NCI-H2029 treated with DMSO at 0.1 percent for 48 hours (cell line): Measurements from ENCODE around the gene CHD1L.
"Not testable (repeated sequence)": the region's sequence is repeated elsewhere in the genome, so short reads cannot be mapped to it uniquely, and the experiment has no call there.

Source experiments
- DNase-seq: peaks from one replicate; lab custom pipeline; 2025; lab: John Stamatoyannopoulos, UW

The CHD1L gene

DNA sequence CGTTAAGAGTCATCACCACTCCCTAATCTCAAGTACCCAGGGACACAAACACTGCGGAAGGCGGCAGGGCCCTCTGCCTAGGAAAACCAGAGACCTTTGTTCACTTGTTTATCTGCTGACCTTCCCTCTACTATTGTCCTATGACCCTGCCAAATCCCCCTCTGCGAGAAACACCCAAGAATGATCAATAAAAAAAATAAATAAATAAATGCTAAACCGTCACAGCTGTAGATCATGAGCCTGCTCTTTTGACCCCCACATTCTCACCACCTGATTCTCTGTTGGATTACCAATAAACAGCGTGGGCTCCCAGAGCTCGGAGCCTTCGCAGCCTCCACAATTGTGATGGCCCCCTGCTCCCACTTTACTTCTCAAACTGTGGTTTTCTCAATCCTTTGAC, 8.6 kb upstream of the CHD1L start:
- DNase-seq = not testable (repeated sequence)

DNA sequence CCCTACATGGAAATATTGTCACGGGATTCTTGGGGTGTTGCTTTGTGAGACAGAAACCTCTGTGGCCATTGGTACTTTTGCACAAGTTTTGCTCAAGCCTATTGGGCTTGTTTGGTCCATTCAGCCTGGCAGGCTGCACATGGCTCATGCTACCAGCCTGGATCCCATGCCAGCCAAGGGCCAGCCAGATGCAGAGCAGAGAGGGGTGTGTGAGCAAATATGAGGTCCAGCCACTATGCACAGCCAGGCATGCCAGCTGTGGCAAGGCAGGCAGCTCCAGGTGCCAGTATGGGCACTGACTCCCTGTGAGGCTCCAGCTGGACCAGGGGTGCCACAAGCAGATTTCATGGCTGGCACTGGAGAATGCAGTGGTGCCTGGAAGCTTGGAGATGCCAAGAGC, 6.7 kb upstream of the CHD1L start:
- no peak for DNase-seq

DNA sequence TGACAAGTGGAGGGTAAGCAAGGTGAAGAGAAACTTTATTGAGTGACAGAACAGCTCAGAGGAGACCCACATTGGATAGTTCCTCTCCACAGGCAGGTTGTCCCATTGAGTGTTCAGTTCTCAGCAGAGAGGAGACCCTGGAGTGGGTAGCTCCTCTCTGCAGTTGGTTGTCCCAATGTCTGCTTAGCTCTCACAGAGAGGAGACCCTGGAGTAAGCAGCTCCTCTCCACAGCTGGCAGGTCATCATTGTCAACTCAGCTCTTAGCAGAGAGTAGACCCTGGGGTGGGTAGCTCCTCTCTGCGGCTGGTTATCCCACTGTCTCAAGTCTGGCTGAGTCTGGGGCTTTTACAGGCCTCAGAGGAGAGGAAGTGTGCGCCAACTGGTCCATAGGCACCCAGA, 6.0 kb upstream of the CHD1L start:
- no peak for DNase-seq

DNA sequence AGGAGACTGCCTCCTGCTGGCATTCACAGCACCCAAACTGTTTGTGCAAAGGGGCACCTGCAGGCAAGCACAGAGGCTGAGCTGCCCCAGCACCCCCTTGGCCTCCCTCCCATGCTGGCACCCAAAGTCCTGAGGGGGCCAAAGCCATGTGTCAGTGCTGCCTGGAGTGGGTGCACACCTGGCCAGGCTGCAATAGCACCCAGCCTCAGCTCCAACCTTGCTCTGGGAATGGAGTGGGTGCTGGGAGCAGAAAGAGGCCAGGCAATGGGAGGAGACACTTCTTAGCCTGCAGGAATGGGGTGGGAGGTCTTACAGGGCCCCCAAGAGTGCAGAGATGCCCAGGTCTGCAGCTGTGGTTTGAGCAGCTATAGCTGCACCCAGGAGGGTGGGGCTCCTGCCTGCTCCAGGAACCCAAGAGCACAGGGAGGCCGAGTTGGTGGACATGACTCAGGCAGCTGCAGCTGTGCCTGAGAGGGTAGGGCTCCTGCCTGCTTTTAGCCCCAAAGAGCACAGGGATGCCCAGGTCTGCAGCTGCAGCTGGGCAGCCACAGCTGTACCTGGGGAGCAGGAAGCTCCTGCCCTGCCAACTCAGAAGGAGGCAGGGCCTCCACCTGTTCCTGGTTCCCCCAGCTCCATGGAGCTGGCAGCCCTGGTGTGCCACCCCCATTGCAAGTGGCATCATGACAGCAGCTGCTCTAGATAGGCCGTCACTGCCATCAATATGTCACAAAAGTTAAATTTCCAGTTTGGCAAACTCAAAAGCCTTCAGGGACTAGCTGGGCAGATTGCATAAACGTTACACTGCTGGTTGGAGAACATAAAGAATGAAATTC, 5.3 kb upstream of the CHD1L start:
- DNase-seq = no peak

DNA sequence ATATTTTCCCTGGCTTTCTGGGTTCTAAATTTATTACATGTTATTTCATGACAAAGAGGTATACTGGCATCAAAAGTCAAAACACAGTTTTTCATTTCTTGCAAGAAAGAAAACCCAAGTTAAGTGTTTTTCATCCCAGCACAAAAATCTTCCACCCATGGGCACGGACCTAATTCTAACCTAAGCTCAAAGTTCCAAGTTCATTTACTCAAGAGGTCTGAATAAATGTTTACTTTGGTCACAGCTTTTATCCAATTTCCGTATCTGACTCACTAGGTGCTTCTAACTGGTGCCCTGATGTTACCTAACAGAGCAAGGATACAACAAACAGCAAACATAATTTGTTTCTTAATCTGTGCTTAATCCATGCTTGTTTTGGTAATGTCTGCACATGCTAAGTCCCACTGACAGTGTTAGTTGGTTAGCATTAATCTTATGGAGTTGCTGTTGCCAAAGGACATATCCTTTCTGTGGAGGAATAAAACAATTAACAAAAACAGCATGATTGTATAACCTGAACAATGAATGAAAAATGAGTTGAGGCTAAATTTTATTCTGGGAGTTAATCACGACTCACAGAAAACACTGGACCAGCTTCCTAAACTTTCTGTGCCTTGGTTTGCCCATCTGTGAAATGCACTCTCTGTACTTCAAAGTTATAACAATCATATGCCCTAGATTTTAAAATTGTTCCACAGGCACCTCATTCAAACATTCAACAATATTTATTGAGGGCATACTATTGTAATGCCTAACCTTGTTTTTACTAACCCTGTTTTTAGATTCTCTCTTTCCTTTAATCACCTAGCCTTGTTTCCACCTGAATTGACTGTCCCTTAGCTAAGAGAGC, 4.2 kb upstream of the CHD1L start:
- no peak for DNase-seq

DNA sequence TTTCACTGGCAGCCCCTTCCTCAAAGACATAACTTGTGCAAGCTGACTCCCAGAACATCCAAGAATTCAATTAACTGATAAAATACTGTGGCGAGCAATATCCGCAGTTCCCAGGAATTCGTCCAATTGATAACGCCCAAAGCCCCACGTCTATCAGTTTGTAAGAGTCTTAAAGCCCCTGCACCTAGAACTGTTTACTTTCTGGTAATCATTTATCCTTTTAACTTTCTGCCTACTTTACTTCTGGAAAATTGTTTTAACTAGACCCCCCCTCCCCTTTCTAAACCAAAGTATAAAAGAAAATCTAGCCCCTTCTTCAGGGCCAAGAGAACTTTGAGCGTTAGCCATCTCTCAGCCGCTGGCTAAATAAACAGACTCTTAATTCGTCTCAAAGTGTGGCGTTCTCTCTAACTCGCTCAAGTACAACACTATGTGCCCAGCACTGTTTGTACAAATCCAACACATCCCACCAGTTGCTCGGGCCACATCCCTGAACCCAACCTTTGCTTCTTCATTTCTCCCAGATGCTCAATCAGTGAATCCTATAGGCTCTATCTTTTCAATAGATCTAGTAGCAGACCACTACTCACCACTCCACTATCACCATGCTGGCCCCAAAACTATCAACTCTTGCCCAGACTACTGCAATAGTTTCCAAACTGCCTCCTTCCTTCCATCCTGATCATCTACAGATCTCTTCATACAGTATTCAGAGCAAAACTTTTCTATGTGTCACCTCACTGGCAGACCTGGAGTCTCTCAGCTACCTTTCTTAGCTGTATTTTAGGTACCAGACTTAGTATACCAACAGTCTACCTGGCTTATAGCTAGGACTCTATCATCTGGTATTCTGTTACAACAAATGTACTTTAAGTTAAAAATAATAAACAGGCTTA, 3.3 kb upstream of the CHD1L start:
- DNase-seq = no peak

DNA sequence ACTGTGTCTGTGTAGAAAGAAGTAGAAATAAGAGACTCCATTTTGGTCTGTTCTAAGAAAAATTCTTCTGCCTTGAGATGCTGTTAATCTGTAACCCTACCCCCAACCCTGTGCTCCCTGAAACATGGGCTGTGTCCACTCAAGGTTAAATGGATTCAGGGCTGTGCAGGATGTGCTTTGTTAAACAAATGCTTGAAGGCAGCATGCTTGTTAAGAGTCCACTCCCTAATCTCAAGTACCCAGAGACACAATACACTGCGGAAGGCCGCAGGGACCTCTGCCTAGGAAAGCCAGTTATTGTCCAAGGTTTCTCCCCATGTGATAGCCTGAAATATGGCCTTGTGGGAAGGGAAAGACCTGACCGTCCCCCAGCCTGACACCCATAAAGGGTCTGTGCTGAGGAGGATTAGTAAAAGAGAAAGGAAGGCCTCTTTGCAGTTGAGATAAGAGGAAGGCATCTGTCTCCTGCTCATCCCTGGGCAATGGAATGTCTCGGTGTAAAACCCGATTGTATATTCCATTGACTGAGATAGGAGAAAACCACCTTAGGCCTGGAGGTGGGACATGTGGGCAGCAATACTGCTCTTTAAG, 2.3 kb upstream of the CHD1L start:
- not testable (repeated sequence) for DNase-seq

DNA sequence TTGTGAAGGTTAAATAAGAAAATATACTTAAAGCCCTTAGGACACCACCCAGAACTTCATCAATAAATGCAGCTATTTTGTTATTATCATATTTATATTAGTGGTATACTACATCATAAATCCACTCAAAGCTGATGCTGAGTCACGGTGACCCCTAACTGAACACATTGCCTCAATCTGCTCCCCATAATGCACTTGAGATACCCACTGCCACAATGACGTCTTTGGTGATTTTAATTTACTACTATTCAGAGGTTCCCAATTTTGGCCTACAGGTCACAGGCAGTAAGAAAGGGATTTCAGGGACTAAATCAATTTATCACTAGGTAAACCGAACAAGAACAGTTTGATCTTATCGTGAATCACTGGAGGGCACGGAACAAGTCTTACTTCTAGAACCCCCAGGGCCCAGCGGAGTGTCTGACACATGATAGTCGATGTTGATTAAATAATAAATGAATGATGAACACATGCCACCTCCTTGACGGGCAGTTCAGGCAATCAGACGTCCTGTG, 493 bp upstream of the CHD1L start:
- no peak for DNase-seq

DNA sequence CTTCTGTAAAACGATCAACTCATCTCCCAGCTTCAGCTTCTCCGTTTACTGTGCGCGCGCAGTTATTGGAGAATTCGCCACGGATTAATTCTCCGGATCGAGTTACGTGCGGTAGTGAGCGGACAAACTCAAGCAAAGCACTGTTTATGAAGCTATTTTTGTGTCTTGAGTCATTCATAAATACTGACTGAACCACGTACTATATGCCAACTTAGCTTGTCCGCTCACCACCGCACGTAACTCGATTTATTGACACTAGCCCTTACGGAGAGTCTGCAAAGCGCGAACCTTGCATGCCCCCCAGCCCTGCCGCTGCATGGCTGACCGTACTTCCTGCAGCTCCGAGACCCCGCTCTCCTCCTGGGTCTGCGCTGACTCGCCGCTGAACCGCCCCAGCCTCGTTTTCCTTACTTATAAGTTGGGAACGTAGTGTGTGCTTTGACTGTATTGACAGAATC, 773 bp downstream of the CHD1L start:
- no peak for DNase-seq

DNA sequence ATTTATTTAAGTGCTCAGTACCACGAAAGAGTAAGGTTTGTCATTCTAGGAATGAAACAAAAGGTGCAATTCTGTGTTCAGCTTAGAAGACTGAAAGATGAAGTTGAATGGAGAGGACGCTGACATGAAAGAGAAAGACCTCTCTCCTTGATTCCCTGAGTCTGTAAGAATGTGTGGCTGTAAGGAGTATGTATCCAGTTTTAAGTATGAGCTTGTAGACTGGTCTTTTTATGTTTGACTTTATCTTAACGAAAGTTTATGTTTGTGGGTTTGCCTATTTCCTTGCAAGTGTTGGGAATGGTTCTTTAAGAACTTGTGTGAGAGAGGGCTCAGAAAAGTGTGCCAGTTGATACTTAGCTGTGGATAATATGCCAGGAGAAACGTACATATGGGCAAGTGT, 1.4 kb downstream of the CHD1L start:
- no peak for DNase-seq

DNA sequence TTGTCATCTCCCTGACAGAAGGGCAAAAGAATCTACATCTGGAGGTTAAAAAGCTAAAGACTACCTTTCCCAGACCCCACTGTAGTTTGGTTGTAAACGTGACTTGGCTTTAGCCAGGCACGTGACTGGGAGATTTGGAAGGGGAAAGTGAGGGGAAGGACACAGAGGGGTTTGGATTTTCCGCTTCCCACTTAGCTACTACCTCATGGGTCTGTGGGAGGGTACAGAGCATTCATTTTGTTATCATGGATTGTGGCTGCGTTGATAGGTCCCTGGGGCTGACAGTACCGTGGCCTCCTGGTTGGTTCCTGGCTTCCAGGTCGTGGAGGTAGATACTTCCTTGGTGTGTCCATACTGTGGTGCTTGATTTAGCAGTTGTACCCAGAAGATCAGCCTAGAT, 2.6 kb downstream of the CHD1L start:
- no peak for DNase-seq

DNA sequence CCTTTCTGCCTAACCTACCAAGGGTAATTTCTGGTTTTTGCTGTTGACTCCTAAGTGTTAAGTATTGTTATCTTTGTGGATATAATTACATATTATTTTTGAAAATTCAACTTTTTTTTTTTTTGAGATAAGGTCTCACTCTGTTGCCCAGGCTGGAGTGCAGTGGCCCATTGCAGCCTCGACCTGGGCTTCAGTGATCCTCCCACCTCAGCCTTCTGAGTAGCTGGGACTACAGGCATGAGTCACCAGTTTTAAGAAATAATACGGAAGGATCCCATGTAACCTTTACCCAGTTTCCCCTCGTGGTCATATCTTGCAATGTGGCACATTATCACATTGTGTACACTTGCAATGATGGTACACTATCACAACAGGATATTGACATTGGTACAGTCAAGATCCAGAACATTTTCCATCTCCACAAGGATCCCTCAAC, 3.1 kb downstream of the CHD1L start:
- no peak for DNase-seq

DNA sequence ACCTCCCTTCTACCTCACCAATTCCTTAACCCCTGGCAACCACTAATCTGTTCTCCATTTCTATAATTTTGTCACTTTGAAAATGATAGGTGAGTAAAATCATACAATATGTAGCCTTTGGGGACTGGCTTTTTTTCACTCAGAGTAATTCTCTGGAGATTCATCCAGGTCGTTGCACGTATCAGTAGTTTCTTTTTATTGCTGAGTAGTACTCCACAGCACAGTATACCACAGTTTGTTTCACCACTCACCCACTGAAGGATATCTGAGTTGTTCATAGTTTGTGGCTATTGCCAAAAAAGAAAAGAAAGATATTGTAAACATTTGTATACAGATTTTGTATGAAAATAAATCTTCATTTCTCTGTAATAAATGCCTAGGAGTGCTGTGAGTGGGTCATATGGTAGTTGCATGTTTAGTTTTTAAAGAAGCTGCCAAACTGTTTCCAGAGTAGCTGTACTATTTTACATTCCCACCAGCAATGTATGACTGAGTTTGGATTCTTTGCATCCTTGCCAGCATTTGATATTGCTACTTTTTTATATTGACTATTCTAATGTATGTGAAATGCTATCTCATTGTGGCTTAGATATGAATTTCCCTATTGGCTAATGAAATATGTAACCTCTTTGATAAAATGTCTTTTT, 3.7 kb downstream of the CHD1L start:
- DNase-seq = no peak

DNA sequence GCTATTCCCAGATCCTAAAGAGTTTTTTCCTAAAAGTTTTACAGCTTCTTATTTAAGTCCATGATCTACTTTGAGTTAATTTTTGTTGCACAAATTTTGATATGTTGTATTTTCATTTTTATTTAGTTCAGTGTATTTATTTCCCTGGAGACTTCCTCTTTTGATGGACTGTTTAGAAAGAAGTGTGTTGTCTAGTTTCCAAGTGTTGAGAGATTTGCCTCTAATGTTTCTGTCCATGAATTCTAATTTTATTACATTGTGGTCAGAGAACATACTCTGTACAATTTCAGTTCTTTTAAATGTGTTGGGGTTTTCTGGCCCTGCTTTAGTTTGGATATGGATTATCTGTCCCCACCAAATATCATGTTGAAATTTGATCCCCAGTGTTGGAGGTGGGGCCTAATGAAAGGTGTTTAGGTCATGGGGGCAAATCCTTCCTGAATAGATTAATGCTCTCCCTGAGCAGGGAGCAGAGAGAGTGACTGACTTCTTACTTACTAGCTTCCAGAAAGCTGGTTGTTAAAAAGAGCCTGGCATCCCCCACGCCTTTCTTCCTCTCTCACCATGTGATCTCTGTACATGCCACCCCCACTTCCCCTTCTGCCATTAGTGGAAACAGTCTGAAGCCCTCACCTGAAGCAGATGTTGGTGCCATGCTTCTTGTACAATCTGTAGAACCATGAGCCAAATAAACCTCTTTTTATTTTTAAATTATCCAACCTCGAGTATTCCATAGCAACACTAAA, 4.6 kb downstream of the CHD1L start:
- no peak for DNase-seq

DNA sequence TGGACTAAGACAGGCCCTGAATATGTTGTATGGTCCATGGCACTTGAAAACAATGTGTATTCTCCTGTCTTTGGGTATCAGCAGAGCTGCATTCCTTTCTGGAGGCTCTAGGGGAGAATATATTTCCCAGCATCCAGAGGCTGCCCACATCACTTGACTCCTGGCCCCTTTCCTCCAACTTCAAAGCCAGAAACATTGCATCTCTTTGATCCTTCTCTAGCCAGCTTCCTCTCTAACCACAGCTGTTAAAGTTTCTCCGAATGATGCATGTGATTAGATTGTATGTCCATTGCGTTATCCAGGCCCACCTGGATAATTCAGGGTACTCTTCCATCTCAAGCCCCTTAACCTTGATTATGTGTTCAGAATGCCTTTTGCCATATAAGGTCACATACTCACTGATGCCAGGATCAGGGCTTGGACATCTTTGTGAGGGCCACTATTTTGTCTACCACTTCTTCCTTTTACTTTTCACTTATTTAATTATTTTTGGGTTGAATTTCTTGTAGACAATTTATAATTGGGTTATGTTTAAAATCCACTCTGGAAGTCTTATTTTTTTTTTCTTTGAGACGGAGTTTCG, 5.3 kb downstream of the CHD1L start:
- DNase-seq = no peak

DNA sequence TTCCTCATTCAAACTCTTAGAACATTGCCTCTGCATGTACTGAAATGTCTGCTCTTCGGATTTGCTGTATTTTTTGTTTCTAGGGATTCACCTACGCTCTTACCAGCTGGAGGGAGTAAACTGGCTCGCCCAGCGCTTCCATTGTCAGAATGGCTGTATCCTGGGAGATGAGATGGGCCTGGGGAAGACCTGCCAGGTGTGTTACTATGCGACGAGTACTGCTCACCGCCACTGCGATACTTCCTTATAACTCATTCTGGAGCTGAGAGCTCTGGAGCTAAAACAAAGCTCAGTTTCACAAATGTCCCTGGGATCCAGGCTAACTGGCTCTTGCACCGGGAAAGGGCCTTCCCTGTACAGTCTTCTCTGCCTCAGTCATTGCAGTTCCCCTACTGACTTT, 10.1 kb downstream of the CHD1L start:
- no peak for DNase-seq

DNA sequence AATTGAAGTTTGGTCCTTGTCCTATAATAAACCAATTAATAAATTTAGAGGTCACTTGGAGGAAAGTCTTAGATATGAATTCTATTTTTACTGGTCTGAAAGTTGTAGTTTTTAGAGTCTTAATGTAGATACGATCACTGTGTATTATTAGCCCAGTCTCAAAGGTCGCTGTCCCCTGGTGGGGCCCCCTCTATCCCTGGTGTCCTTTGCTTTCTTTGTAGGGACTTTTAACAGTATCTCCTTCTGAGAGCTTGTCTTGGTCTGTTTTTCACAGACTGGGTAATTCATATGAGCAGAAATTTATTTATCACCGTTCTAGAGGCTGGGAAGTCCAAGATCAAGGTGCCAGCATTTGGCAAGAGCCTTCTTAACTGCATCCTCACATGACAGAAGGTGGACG, 18.5 kb downstream of the CHD1L start:
- DNase-seq = no peak

DNA sequence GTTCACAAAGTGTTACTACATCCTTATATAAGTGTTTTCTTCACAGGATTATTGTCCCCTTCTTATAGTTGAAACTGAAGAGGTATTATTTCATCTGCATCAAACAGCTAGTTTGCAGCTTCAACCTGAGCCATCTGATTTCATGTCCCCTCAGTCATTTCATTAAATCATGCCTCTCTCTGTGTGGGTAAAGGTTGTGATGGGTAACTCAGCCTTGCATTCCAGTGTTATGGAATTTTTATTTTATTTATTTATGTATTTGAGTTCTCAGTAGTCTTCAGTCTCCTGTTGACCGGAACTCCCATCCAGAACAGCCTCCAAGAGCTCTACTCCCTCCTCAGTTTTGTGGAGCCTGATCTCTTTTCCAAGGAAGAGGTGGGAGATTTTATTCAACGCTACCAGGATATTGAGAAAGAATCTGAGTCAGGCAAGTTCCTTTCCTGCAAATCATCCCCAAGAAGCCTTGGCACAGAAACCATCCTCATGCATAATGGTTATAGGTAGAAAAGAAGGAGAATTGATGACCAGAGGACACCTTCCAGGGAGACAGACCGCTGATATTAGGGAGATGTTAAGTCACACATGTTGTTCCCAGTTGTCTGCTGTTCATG, 21.8 kb downstream of the CHD1L start:
- DNase-seq = no peak

DNA sequence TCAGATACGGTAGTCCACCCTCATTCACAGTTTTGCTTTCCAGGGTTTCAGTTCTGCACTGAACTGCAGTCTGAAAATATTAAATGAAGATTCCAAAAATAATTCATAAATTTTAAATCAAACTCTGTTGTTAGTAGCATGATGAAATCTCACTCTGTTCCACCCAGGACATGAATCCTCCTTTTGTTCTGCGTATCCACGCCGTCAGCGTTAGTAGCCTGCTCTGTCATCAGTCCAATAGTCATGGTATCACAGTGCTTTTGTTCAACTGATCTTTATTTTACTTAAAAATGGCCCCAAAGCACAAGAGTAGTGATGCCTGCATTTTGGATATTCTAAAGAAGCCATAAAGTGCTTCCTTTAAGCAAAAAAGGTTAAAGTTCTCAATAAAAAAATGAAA, 23.9 kb downstream of the CHD1L start:
- DNase-seq = no peak
